Colonic mucosa (tissue), 4 donors: ENCODE results near the gene NCAM1. TPM values are rescaled to one million over a fixed set of nuclear protein-coding genes. Genes with fewer than 3 reads are reported as not detected.

Experiments used
- DNase-seq: peaks from one replicate; pipeline ENCODE4 v3.0.0-alpha.2; 2020
- H3K27ac ChIP-seq: fragments of 200-600 bp; one replicate; pipeline ENCODE4 v1.8.0; 2021
- H3K27me3 ChIP-seq: fragments of 200-600 bp; one replicate; pipeline ENCODE4 v1.8.0; 2021
- H3K36me3 ChIP-seq: fragments of 200-600 bp; one replicate; pipeline ENCODE4 v1.8.0; 2021
- H3K4me1 ChIP-seq: fragments of 200-600 bp; one replicate; pipeline ENCODE4 v1.8.0; 2021; ENCODE audit warnings: mild to moderate bottlenecking
- H3K4me3 ChIP-seq: fragments of 200-600 bp; one replicate; pipeline ENCODE4 v1.8.0; 2021
- H3K9ac ChIP-seq, 2 donors: one replicate each; pipeline ENCODE4 v1.7.0; 2013; ENCODE audit warnings: control low read depth in 2 of 2, low read depth in 2 of 2, low read length in 2 of 2
- H3K9me3 ChIP-seq: fragments of 200-600 bp; one replicate; pipeline ENCODE4 v1.8.0; 2021
- intact Hi-C: fragments of 100-400 bp; cut with DNase I; formaldehyde crosslinking; loops from one replicate; pipeline ENCODE4 v1.14.1; 2022
- total RNA-seq, 2 donors: library from RNA; stranded (reverse); fragmentation: NEBNext Ultra II Directional in 1 of 2; extraction: Animal tissue kit (Norgen Biotek cat#: 25700) in 1 of 2; gene quantifications; one replicate each; pipeline ENCODE4 v1.2.1, GENCODE V29; 2021
- TF ChIP-seq, protein P1 (sequence below): fragments of 200-600 bp; IDR thresholded peaks from one replicate; pipeline ENCODE4 v1.8.0; 2022; ENCODE audit warnings: antibody characterized with exemption, mild to moderate bottlenecking
- donor health status: healthy.
- donor health status: DM: no; HTN: no; CAD: no.
- donor health status: DM: no; HTN: no; CAD: no.

The NCAM1 gene
- total RNA-seq, 2 donors from 2014 or later = 2.3 to 10.7 TPM

DNA sequence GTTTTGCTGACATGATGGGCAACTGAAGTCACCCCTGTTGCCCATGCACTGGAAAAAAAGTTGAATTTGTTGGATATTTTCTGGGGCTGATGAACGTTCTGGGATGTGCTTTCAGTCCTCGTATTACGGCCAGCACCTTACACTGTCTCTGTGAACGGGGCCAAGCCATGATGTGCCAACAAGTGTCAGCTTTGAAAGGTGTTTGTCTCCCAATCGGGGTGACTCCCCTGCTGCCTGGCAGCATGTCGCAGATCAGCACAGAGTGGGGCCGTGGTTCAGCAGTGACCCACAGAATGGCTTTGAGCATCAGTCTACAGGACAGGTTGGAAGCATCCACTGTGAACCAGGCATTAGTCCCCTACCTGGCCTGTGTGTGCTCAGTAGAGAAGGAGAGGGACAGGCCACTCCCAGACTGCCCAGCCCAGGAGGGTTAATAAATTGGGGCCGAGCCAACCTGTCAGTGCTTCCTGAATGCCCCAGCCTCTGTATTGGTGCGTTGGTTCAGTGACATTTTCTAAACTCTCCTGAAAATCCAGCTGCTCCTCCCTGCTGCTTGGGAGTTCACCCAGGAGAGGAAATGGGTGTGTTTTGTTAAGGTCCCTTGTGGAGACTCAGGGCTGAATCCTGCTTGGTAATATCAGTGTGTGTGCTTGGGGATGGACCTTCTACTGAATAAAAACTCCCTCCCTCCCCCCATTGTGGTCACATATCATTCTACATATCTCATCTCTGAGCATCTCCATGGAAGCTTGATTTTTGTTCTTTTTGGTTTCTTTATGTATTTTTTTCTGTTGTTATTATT, 302.4 kb downstream of the NCAM1 start:
- intact Hi-C loops = no loop called here
- H3K36me3 ChIP-seq = no peaks in the 10 kb centered on the region
- TF ChIP-seq, protein P1, sequence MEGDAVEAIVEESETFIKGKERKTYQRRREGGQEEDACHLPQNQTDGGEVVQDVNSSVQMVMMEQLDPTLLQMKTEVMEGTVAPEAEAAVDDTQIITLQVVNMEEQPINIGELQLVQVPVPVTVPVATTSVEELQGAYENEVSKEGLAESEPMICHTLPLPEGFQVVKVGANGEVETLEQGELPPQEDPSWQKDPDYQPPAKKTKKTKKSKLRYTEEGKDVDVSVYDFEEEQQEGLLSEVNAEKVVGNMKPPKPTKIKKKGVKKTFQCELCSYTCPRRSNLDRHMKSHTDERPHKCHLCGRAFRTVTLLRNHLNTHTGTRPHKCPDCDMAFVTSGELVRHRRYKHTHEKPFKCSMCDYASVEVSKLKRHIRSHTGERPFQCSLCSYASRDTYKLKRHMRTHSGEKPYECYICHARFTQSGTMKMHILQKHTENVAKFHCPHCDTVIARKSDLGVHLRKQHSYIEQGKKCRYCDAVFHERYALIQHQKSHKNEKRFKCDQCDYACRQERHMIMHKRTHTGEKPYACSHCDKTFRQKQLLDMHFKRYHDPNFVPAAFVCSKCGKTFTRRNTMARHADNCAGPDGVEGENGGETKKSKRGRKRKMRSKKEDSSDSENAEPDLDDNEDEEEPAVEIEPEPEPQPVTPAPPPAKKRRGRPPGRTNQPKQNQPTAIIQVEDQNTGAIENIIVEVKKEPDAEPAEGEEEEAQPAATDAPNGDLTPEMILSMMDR = no peak

DNA sequence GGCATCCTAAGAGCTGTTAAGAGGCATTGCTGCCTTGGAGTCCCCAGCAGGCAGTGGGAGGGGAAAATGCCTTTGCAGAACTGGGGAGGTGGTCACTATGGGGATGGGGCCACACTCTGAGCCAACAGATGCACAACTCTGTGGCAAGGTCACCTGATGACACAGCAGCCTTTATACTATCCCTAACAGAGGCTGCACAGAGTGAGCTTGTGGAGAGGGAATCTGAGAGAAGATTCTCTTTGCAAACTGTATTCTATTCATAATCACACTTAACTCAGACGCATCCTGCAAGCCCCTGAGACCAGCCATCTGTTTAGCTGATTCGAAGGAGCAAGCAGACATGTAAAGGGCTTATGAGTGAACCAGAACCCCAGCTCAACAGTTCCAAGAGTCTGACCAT, 304.1 kb downstream of the NCAM1 start:
- no peak overlapping the region for H3K9ac ChIP-seq
- H3K4me3 ChIP-seq = no peak overlapping the region
- H3K4me1 ChIP-seq = no peaks in the 10 kb centered on the region
- intact Hi-C loops = no loop called here
- no peak for DNase-seq
- H3K36me3 ChIP-seq = no peaks in the 10 kb centered on the region
- H3K27me3 ChIP-seq = no peaks in the 10 kb centered on the region
- H3K9me3 ChIP-seq = no peaks in the 10 kb centered on the region
- TF ChIP-seq, protein P1 = no peak
- no peak overlapping the region for H3K27ac ChIP-seq

More for the DNA sequence above, 302.4 kb downstream of the NCAM1 start:
- Histone ChIP-seq H3K9ac (no peak overlapping the region), H3K27ac (no peak overlapping the region), H3K9me3 (no peaks in the 10 kb centered on the region), H3K4me3 (no peak overlapping the region), H3K4me1 (no peaks in the 10 kb centered on the region), H3K27me3 (no peaks in the 10 kb centered on the region)
- DNase-seq = no peak

DNA sequence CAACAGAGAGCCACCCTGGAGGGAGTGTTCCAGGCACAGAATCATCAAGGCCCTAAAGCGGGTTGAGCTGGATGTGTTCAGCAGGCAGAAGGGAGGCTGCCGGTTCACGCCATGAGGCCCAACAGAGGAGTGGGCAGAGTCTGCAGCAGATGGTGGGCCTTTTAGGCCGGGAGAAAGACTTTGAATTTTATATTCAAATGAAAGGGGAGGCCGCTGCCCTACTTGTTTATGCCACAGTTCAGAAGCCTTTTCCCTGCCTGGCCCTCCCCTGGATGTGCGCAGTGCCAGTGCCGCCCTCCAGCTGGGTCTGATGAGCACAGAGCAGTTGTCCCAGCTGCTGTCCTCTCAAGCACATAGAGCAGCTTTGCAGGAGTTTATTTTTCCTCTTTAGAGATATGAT, 306.3 kb downstream of the NCAM1 start:
- Histone ChIP-seq H3K4me1 (no peaks in the 10 kb centered on the region), H3K27me3 (no peaks in the 10 kb centered on the region), H3K9ac (no peak overlapping the region), H3K4me3 (no peak overlapping the region), H3K9me3 (no peaks in the 10 kb centered on the region), H3K36me3 (no peaks in the 10 kb centered on the region), H3K27ac (no peak overlapping the region)
- TF ChIP-seq, protein P1 = no peak
- intact Hi-C loops = no loop called here
- DNase-seq = no peak

DNA sequence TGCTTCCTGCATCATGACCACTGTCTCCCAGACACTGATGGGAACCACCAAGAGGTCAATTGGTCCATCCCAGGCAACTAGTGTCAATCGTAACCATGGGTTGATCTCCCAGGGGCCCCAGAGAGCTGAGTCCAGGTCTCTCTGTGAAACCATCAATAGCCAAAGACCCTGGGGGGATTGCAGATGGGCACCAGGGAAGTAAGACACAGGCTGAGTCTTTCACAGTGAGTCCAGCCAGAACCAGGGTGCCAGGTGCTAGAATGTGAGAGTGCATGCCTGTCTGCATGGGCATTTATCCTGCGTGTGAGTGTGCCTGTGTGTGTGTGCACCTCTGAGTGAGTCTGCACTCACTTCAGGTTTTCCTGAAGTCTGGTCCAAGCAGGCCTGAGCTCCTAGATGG, 307.9 kb downstream of the NCAM1 start:
- no peaks in the 10 kb centered on the region for H3K36me3 ChIP-seq
- H3K9me3 ChIP-seq = no peaks in the 10 kb centered on the region
- intact Hi-C loops = no loop called here
- no peaks in the 10 kb centered on the region for H3K4me1 ChIP-seq
- no peak overlapping the region for H3K9ac ChIP-seq
- no peak overlapping the region for H3K27ac ChIP-seq
- no peak for DNase-seq
- H3K4me3 ChIP-seq = no peak overlapping the region
- H3K27me3 ChIP-seq = no peaks in the 10 kb centered on the region
- TF ChIP-seq, protein P1 = no peak

DNA sequence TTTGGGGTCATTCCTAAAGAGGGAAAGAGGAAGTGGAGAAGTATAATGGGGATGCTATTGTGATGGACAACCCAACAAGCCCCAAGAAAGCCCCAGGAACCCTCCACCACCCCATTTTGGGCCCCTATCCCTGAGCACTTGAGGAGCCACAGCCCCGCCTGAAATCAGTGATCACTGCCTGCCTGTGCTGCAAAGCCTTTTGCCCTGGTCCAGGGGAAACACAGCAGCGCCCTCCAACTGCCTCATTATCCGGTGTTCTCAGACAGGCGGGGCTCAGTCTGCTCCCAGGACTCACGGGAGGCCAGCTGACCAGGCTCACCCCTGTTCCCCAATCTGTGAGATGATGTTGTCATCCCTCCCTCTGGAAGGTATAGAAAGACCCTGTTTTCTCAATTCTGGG, 308.4 kb downstream of the NCAM1 start:
- Histone ChIP-seq H3K9me3 (no peaks in the 10 kb centered on the region), H3K27ac (no peak overlapping the region), H3K36me3 (no peaks in the 10 kb centered on the region), H3K4me1 (no peaks in the 10 kb centered on the region), H3K27me3 (no peaks in the 10 kb centered on the region), H3K9ac (no peak overlapping the region), H3K4me3 (no peak overlapping the region)
- intact Hi-C loops = no loop called here
- no peak for DNase-seq
- TF ChIP-seq, protein P1 = no peak
